Endodermal cell (in vitro differentiated cells): Measurements from ENCODE around the gene NMRK2. TPM values are rescaled to one million over a fixed set of nuclear protein-coding genes. Genes with fewer than 3 reads are reported as not detected.
A peak's percentile ranks its signal among the peaks of the same experiment; 100 is the strongest.

Experiments used
- DNase-seq: peaks from one replicate; pipeline ENCODE4 v3.0.0-alpha.2; 2017
- H3K27ac ChIP-seq: 2 replicates; pipeline ENCODE4 v1.5.1; 2013; ENCODE audit warnings: mild to moderate bottlenecking, low read depth, low read length, moderate library complexity
- H3K27me3 ChIP-seq: 2 replicates; pipeline ENCODE4 v1.6.1; 2013; ENCODE audit warnings: mild to moderate bottlenecking, low read length, moderate library complexity; ENCODE audit not compliant: insufficient read depth, control insufficient read depth, poor library complexity, severe bottlenecking
- H3K36me3 ChIP-seq: 2 replicates; pipeline ENCODE4 v1.7.0; 2013; ENCODE audit warnings: mild to moderate bottlenecking, low read length, moderate library complexity; ENCODE audit not compliant: control insufficient read depth, insufficient read depth
- H3K4me1 ChIP-seq: one replicate; pipeline ENCODE4 v1.7.0; 2013; ENCODE audit warnings: low read length; ENCODE audit not compliant: control insufficient read depth, insufficient read depth
- H3K4me3 ChIP-seq: 2 replicates; pipeline ENCODE4 v1.5.1; 2013; ENCODE audit warnings: mild to moderate bottlenecking, low read length, moderate library complexity
- H3K9ac ChIP-seq: 2 replicates; pipeline ENCODE4 v1.6.1; 2013; ENCODE audit warnings: mild to moderate bottlenecking, low read length, moderate library complexity; ENCODE audit not compliant: poor library complexity, severe bottlenecking; ENCODE audit errors: extremely low read depth
- H3K9me3 ChIP-seq: 2 replicates; pipeline ENCODE4 v1.6.1; 2013; ENCODE audit warnings: mild to moderate bottlenecking, low read length, moderate library complexity; ENCODE audit not compliant: control insufficient read depth
- H3K27ac Mint-ChIP-seq: 2 replicates; pipeline ENCODE4 v1.8.0; 2020; ENCODE audit warnings: mixed read lengths
- H3K27me3 Mint-ChIP-seq: 2 replicates; pipeline ENCODE4 v1.8.0; 2021; ENCODE audit warnings: mild to moderate bottlenecking, mixed read lengths; ENCODE audit not compliant: insufficient read depth
- H3K36me3 Mint-ChIP-seq: 2 replicates; pipeline ENCODE4 v1.8.0; 2020; ENCODE audit warnings: low read depth, mixed read lengths
- H3K4me1 Mint-ChIP-seq: 2 replicates; pipeline ENCODE4 v1.8.0; 2020; ENCODE audit warnings: mixed read lengths
- H3K4me3 Mint-ChIP-seq: 2 replicates; pipeline ENCODE4 v1.8.0; 2020; ENCODE audit warnings: mild to moderate bottlenecking, moderate library complexity, mixed read lengths
- H3K9me3 Mint-ChIP-seq: 2 replicates; pipeline ENCODE4 v1.8.0; 2020; ENCODE audit warnings: mild to moderate bottlenecking, mixed read lengths
- CTCF ChIP-seq: fragments of 200-600 bp; sonication (generic); conservative IDR thresholded peaks from 2 replicates; pipeline ENCODE4 v1.5.0; 2021; ENCODE audit warnings: antibody characterized with exemption, mild to moderate bottlenecking
- WGBS, 2 experiments: methylation state at CpG; one replicate each; pipeline versions ENCODE4 v1.1.5 to v1.1.7; 2013; ENCODE audit warnings: missing lambda C conversion rate in 2 of 2, mixed read lengths in 1 of 2; ENCODE audit not compliant: insufficient coverage in 1 of 2, insufficient read length in 1 of 2; 5-methylcytosine and 5-hydroxymethylcytosine counted together
- total RNA-seq, 2 donors: library from RNA; stranded (reverse); fragmentation: NEBNext Ultra II Directional in 1 of 2; extraction: Animal tissue kit (Norgen Biotek cat#: 25700) in 1 of 2; gene quantifications; 2 replicates in 1 of 2; 3 replicates in 1 of 2; pipeline ENCODE4 v1.2.1, GENCODE V29; 2021

NMRK2 gene
- total RNA-seq, 2 donors from 2014 or later, result 22.1 to 36.4 TPM

GRCh38 chr19:3958836-3959765 is 26.2 kb downstream of the NMRK2 start:
- Histone ChIP-seq H3K27me3 (no peaks in the 10 kb centered on the region), H3K4me3 (no peak overlapping the region), H3K9me3 (no peaks in the 10 kb centered on the region), H3K27ac (no peak overlapping the region), H3K4me1 (no peaks in the 10 kb centered on the region), H3K9ac (no peak overlapping the region), H3K36me3 (peaks cover 56% of the 10 kb centered on the region)
- peak; percentile 50 for DNase-seq
- no peak overlapping the region for H3K4me3 Mint-ChIP-seq
- H3K27ac Mint-ChIP-seq, result no peak overlapping the region
- H3K36me3 Mint-ChIP-seq, result peaks cover 38% of the 10 kb centered on the region
- H3K27me3 Mint-ChIP-seq, result no peaks in the 10 kb centered on the region
- H3K4me1 Mint-ChIP-seq, result no peaks in the 10 kb centered on the region
- 97% methylated on average over 57 to 86 of the region's 86 CpGs for WGBS, 2 experiments
- H3K9me3 Mint-ChIP-seq, result no peaks in the 10 kb centered on the region
- TF ChIP-seq CTCF, result no peak

GRCh38 chr19:3959766-3960131 is 26.9 kb downstream of the NMRK2 start:
- Histone ChIP-seq H3K4me3 (no peak overlapping the region), H3K36me3 (peaks cover 59% of the 10 kb centered on the region), H3K9me3 (no peaks in the 10 kb centered on the region), H3K9ac (no peak overlapping the region), H3K27me3 (no peaks in the 10 kb centered on the region), H3K4me1 (no peaks in the 10 kb centered on the region), H3K27ac (no peak overlapping the region)
- no peak overlapping the region for H3K4me3 Mint-ChIP-seq
- H3K4me1 Mint-ChIP-seq, result no peaks in the 10 kb centered on the region
- H3K9me3 Mint-ChIP-seq, result no peaks in the 10 kb centered on the region
- H3K27ac Mint-ChIP-seq, result no peak overlapping the region
- no peaks in the 10 kb centered on the region for H3K27me3 Mint-ChIP-seq
- DNase-seq, result no peak
- 98 to 99% methylated on average over 7 to 15 of the region's 15 CpGs for WGBS, 2 experiments
- no peak for TF ChIP-seq CTCF
- peaks cover 41% of the 10 kb centered on the region for H3K36me3 Mint-ChIP-seq

- no peaks in the 10 kb centered on the region for H3K4me1 Mint-ChIP-seq
- H3K9ac ChIP-seq, result no peak overlapping the region
- H3K27ac ChIP-seq, result peak overlapping the region; percentile 38
- no peaks in the 10 kb centered on the region for H3K27me3 Mint-ChIP-seq
- H3K4me3 ChIP-seq, result no peak overlapping the region
- H3K36me3 ChIP-seq, result peaks cover 63% of the 10 kb centered on the region
- H3K27ac Mint-ChIP-seq, result peak overlapping the region; percentile 68
- no peak overlapping the region for H3K4me3 Mint-ChIP-seq
- TF ChIP-seq CTCF, result no peak
- H3K4me1 ChIP-seq, result no peaks in the 10 kb centered on the region
- 93 to 98% methylated on average over 10 to 24 of the region's 24 CpGs for WGBS, 2 experiments
- H3K27me3 ChIP-seq, result no peaks in the 10 kb centered on the region
- H3K9me3 ChIP-seq, result no peaks in the 10 kb centered on the region
- peaks cover 49% of the 10 kb centered on the region for H3K36me3 Mint-ChIP-seq
- DNase-seq, result no peak
- no peaks in the 10 kb centered on the region for H3K9me3 Mint-ChIP-seq
These were observed 28.1 kb downstream of the NMRK2 start for GRCh38 chr19:3961007-3961406.
